Prostate gland (tissue), 2 donors: ENCODE results near the gene MEIS2.

Source experiments
- CTCF ChIP-seq, 4 experiments: fragments of 200-600 bp in 2 of 4; fragments of 450-650 bp in 2 of 4; sonication (generic) in 2 of 4; IDR thresholded peaks; 1 replicate in 3 of 4; 2 replicates in 1 of 4; pipeline ENCODE4 v1.5.1; 2016 to 2019; ENCODE audit warnings: antibody characterized with exemption in 4 of 4, mild to moderate bottlenecking in 2 of 4, moderate library complexity in 2 of 4
- POLR2A ChIP-seq: fragments of 450-650 bp; IDR thresholded peaks from one replicate; pipeline ENCODE4 v1.6.1; 2016; ENCODE audit warnings: antibody characterized with exemption, mild to moderate bottlenecking
- POLR2AphosphoS5 ChIP-seq: sonication (generic); formaldehyde crosslinking; IDR thresholded peaks from one replicate; pipeline ENCODE4 v1.6.1; 2017; ENCODE audit warnings: antibody characterized with exemption

- TF ChIP-seq CTCF (IDR thresholded peaks at IDR 0.05) = no peak
- no peak for TF ChIP-seq POLR2A
- TF ChIP-seq POLR2AphosphoS5 = no peak
These were observed 21.1 kb upstream of the MEIS2 start for GRCh38 chr15:37121492-37121891.
